NB4 (cell line): ENCODE measurements around the gene RANGAP1.

Experiments
- CTCF ChIP-seq: IDR thresholded peaks from one replicate; pipeline ENCODE4 v1.5.1; 2012; ENCODE audit warnings: low read depth, low read length
- POLR2A ChIP-seq: IDR thresholded peaks from 2 replicates; pipeline ENCODE4 v1.6.1; 2011; ENCODE audit warnings: mild to moderate bottlenecking; ENCODE audit not compliant: insufficient read length; ENCODE audit errors: extremely low read depth

DNA sequence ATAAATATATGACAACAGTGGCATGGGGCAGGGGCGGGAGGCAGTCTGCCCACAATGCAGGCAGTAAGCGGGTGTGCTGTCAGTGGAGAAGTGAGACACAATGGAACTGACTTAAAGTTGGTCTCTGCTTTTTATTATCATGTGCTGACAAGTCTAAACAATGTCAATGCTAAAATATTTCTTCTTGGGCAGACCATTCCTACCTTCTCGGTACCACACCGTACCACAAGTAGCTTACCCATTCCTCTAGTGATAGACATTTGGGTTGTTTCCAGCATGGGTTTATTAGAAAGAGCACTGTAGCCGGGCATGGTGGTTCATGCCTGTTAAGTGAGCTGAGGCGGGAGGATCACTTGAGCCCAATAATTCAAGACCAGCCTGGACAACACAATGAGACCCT is 42.6 kb downstream of the RANGAP1 start:
- no peak for TF ChIP-seq CTCF
- TF ChIP-seq POLR2A = no peak
